K562 (cell line): ENCODE data around the gene NEURL2. TPM values are rescaled to one million over a fixed set of nuclear protein-coding genes. Genes with fewer than 3 reads are reported as not detected.

Experiments used
- ATF6 ChIP-seq: sonication (generic); formaldehyde crosslinking; IDR thresholded peaks from 2 replicates; pipeline ENCODE4 v1.4.0; 2020; ENCODE audit warnings: mild to moderate bottlenecking, missing genetic modification reagents
- CCAR2 ChIP-seq: fragments of 200-400 bp; formaldehyde crosslinking; IDR thresholded peaks from 2 replicates; pipeline ENCODE4 v1.6.1; 2017; ENCODE audit warnings: mild to moderate bottlenecking, low read depth, low read length
- CREB3L1 ChIP-seq: fragments of 450-650 bp; IDR thresholded peaks from 2 replicates; pipeline ENCODE4 v1.6.1; 2014; ENCODE audit warnings: low read depth, mild to moderate bottlenecking, moderate library complexity, borderline replicate concordance
- ESRRB ChIP-seq: fragments of 250-450 bp; sonication (Bioruptor Pico); IDR thresholded peaks from 2 replicates; pipeline ENCODE4 v1.5.0; 2020; ENCODE audit warnings: mild to moderate bottlenecking, moderate library complexity, borderline replicate concordance
- FOXP1 ChIP-seq: sonication (generic); formaldehyde crosslinking; IDR thresholded peaks from 2 replicates; pipeline ENCODE4 v1.8.0; 2022; ENCODE audit warnings: mild to moderate bottlenecking, missing genetic modification reagents
- HNRNPK ChIP-seq: fragments of 200-400 bp; formaldehyde crosslinking; IDR thresholded peaks from one replicate; pipeline ENCODE4 v1.6.1; 2018; ENCODE audit warnings: mild to moderate bottlenecking, low read depth, low read length; ENCODE audit not compliant: poor library complexity, severe bottlenecking
- MAZ ChIP-seq, 2 experiments: fragments of 450-650 bp in 1 of 2; sonication (generic) in 1 of 2; formaldehyde crosslinking; IDR thresholded peaks in 1 of 2; conservative IDR thresholded peaks in 1 of 2; 2 replicates each; pipeline versions ENCODE4 v1.4.0 to v1.5.0; 2020; ENCODE audit warnings: mild to moderate bottlenecking in 1 of 2, missing genetic modification reagents in 1 of 2
- MEF2D ChIP-seq: conservative IDR thresholded peaks from 2 replicates; pipeline ENCODE4 v1.6.1; 2016; ENCODE audit warnings: low read depth, missing genetic modification characterization, missing compliant biosample characterization
- NONO ChIP-seq, 2 experiments: fragments of 200-400 bp in 1 of 2; fragments of 450-650 bp in 1 of 2; formaldehyde crosslinking in 1 of 2; IDR thresholded peaks; 2 replicates each; pipeline ENCODE4 v1.6.1; 2017; ENCODE audit warnings: low read depth in 2 of 2, mild to moderate bottlenecking in 2 of 2, moderate library complexity in 2 of 2, low read length in 1 of 2
- NR3C1 ChIP-seq: sonication (generic); formaldehyde crosslinking; IDR thresholded peaks from 2 replicates; pipeline ENCODE4 v1.8.1; 2022; ENCODE audit warnings: missing genetic modification reagents
- PCBP1 ChIP-seq: fragments of 200-400 bp; formaldehyde crosslinking; IDR thresholded peaks from 2 replicates; pipeline ENCODE4 v1.6.1; 2018; ENCODE audit warnings: mild to moderate bottlenecking, low read depth, low read length; ENCODE audit not compliant: poor library complexity, severe bottlenecking
- SAP30 ChIP-seq: fragments of 200-600 bp; sonication (generic); IDR thresholded peaks from 2 replicates; pipeline ENCODE4 v1.6.1; 2012; ENCODE audit warnings: borderline replicate concordance, low read depth, mild to moderate bottlenecking, moderate library complexity, low read length, control low read depth, inconsistent platforms; ENCODE audit not compliant: insufficient read depth, poor library complexity, severe bottlenecking
- SIN3A ChIP-seq, 2 experiments: fragments of 150-350 bp in 1 of 2; IDR thresholded peaks; 2 replicates each; pipeline ENCODE4 v1.6.1; 2011 to 2016; ENCODE audit warnings: borderline replicate concordance in 2 of 2, low read depth in 2 of 2, low read length in 2 of 2, mild to moderate bottlenecking in 2 of 2, moderate library complexity in 2 of 2; ENCODE audit not compliant: control insufficient read depth in 1 of 2
- SIX5 ChIP-seq, 2 experiments: IDR thresholded peaks; 2 replicates each; pipeline ENCODE4 v1.6.1; 2011; ENCODE audit warnings: low read length in 2 of 2, borderline replicate concordance in 1 of 2, low read depth in 1 of 2, mild to moderate bottlenecking in 1 of 2, moderate library complexity in 1 of 2; ENCODE audit not compliant: insufficient read depth in 1 of 2
- TAF15 ChIP-seq: fragments of 200-400 bp; formaldehyde crosslinking; IDR thresholded peaks from 2 replicates; pipeline ENCODE4 v1.6.1; 2017; ENCODE audit warnings: mild to moderate bottlenecking, low read depth, low read length, moderate library complexity
- TCFL5 ChIP-seq: fragments of 250-450 bp; sonication (Bioruptor Pico); conservative IDR thresholded peaks from 2 replicates; pipeline ENCODE4 v1.6.1; 2021; ENCODE audit warnings: mild to moderate bottlenecking, moderate library complexity, matching md5 sums
- THAP7 ChIP-seq: fragments of 250-450 bp; sonication (Bioruptor Pico); IDR thresholded peaks from 2 replicates; pipeline ENCODE4 v1.5.0; 2021
- TRIM24 ChIP-seq, 2 experiments: fragments of 450-650 bp; IDR thresholded peaks; 2 replicates each; pipeline ENCODE4 v1.6.1; 2016
- YY1 ChIP-seq, 3 experiments: IDR thresholded peaks; 2 replicates each; pipeline ENCODE4 v1.6.1; 2011; ENCODE audit warnings: low read length in 2 of 3, mild to moderate bottlenecking in 2 of 3, moderate library complexity in 2 of 3, borderline replicate concordance in 1 of 3, control low read depth in 1 of 3, low read depth in 1 of 3; ENCODE audit not compliant: insufficient read depth in 3 of 3, insufficient replicate concordance in 2 of 3, control insufficient read depth in 1 of 3, insufficient read length in 1 of 3; ENCODE audit errors: extremely low read depth in 1 of 3
- ZNF12 ChIP-seq: sonication (generic); formaldehyde crosslinking; IDR thresholded peaks from 2 replicates; pipeline ENCODE4 v1.4.0; 2020; ENCODE audit warnings: mild to moderate bottlenecking, missing genetic modification reagents
- ZNF212 ChIP-seq: fragments of 450-650 bp; formaldehyde crosslinking; IDR thresholded peaks from 2 replicates; pipeline ENCODE4 v1.4.0; 2020; ENCODE audit warnings: mild to moderate bottlenecking
- polyA plus RNA-seq, 8 experiments: library from polyadenylated mRNA; depleted of rRNA in 4 of 8; stranded (reverse) in 5 of 8; unstranded in 3 of 8; fragments of >200 nt; fragmentation: Nextera tagmentation in 2 of 8; fragmentation: Illumina TruSeq in 1 of 8; extraction: Ambion mirVana in 2 of 8; extraction: Trizol in 1 of 8; gene quantifications; 2 replicates each; pipeline versions ENCODE4 v1.2.1 to v1.2.3, GENCODE V29; 2011 to 2014; ENCODE audit warnings: inconsistent platforms in 1 of 8, missing spikeins in 1 of 8
- total RNA-seq, 7 experiments: library from RNA; depleted of rRNA in 6 of 7; stranded (reverse); fragments of >200 nt in 6 of 7; fragmentation: Illumina TruSeq in 2 of 7; extraction: Trizol in 2 of 7; gene quantifications; 2 replicates each; pipeline versions ENCODE4 v1.2.1 to v1.2.3, GENCODE V29; 2011 to 2021; ENCODE audit warnings: low replicate concordance in 1 of 7

Gene NEURL2
- total and polyA plus RNA-seq, 9 of the 15 experiments (the other 6 are each of a cell fraction or from before 2014, with no cell fraction given): 0.22 to 1.9 (median 0.50) TPM; not detected in 1

GRCh38 chr20:45934586-45935415, 43.8 kb upstream of the NEURL2 start, which contains the start of gene PCIF1 (continued):
- TF ChIP-seq CREB3L1 (no peak), NR3C1 (CRISPR knock-in tag) (no peak; the same call in none of the 2 replicates), SAP30 (no peak), TAF15 (no peak), ZNF12 (peak; percentile 86), THAP7 (peak; percentile 100), CCAR2 (no peak), MEF2D (tag) (no peak), SIN3A (IDR thresholded peaks at IDR 0.05; ENCODE audit: borderline replicate concordance in 2 of 2, control insufficient read depth in 1 of 2, low read depth in 2 of 2, low read length in 2 of 2) (peak in 1 of 2 experiments; percentile 12; a peak in 2 of 4 replicates), SIX5 (IDR thresholded peaks at IDR 0.05; ENCODE audit: borderline replicate concordance in 1 of 2, insufficient read depth in 1 of 2, low read depth in 1 of 2, low read length in 2 of 2) (peak; percentile 82 to 83), TCFL5 (CRISPR knock-in tag) (no peak), ATF6 (CRISPR knock-in tag) (peak; percentile 95; the same call in 1 of the 2 replicates), MAZ (CRISPR knock-in tag; conservative IDR thresholded peaks at IDR 0.05 in 1 of 2, IDR thresholded peaks at IDR 0.05 in 1 of 2) (peak; percentile 79 to 92), FOXP1 (CRISPR knock-in tag) (peak; percentile 71; the same call in 1 of the 2 replicates), PCBP1 (peak; percentile 91), YY1 (IDR thresholded peaks at IDR 0.05; ENCODE audit: borderline replicate concordance in 1 of 3, control insufficient read depth in 1 of 3, extremely low read depth in 1 of 3, insufficient read depth in 3 of 3, insufficient read length in 1 of 3, insufficient replicate concordance in 2 of 3, low read depth in 1 of 3, low read length in 2 of 3) (peak; percentile 99 to 100 (median 99)), NONO (IDR thresholded peaks at IDR 0.05; ENCODE audit: low read depth in 2 of 2, low read length in 1 of 2) (peak; percentile 77 to 95; a peak in 3 of 4 replicates), ZNF212 (CRISPR knock-in tag) (0 out of 2 replicates have a peak, but pooled peaks have one; percentile 31), ESRRB (CRISPR knock-in tag) (no peak), TRIM24 (IDR thresholded peaks at IDR 0.05) (no peak), HNRNPK (peak; percentile 60)
